CD14-positive monocyte (primary cell): ENCODE measurements around the gene RNF34. TPM values are rescaled to one million over a fixed set of nuclear protein-coding genes. Genes with fewer than 3 reads are reported as not detected.
"Not testable (repeated sequence)": the region's sequence is repeated elsewhere in the genome, so short reads cannot be mapped to it uniquely, and the experiment has no call there.

Source experiments
- DNase-seq, 3 donors: peaks; one replicate each; pipeline ENCODE4 v3.0.0-alpha.2; 2011 to 2022
- H2AFZ ChIP-seq: 2 replicates; pipeline ENCODE4 v1.6.0; 2012; ENCODE audit warnings: mild to moderate bottlenecking, low read depth, low read length, inconsistent platforms; ENCODE audit not compliant: insufficient read depth, poor library complexity, severe bottlenecking
- H3K27ac ChIP-seq, 2 donors: 1 replicate in 1 of 2; 2 replicates in 1 of 2; pipeline ENCODE4 v1.5.1; 2012 to 2013; ENCODE audit warnings: low read length in 2 of 2, control low read depth in 1 of 2, inconsistent platforms in 1 of 2, low read depth in 1 of 2, mild to moderate bottlenecking in 1 of 2
- H3K27me3 ChIP-seq, 2 donors: one replicate each; pipeline versions ENCODE4 v1.6.0 to v1.6.1; 2011 to 2013; ENCODE audit warnings: low read length in 2 of 2; ENCODE audit not compliant: control insufficient read depth in 2 of 2, insufficient read depth in 2 of 2
- H3K36me3 ChIP-seq, 2 donors: replicated peaks in 1 of 2; 1 replicate in 1 of 2; 2 replicates in 1 of 2; pipeline versions ENCODE4 v1.5.1 to v1.6.1; 2012 to 2013; ENCODE audit warnings: low read length in 2 of 2, control low read depth in 1 of 2, inconsistent platforms in 1 of 2, mild to moderate bottlenecking in 1 of 2; ENCODE audit not compliant: insufficient read depth in 2 of 2, control insufficient read depth in 1 of 2
- H3K4me1 ChIP-seq, 2 donors: 1 replicate in 1 of 2; 2 replicates in 1 of 2; pipeline versions ENCODE4 v1.5.1 to v1.6.1; 2012 to 2013; ENCODE audit warnings: low read length in 2 of 2, control low read depth in 1 of 2, inconsistent platforms in 1 of 2, mild to moderate bottlenecking in 1 of 2, moderate library complexity in 1 of 2; ENCODE audit not compliant: insufficient read depth in 2 of 2, control insufficient read depth in 1 of 2
- H3K4me2 ChIP-seq: replicated peaks from 2 replicates; pipeline ENCODE3; 2012; ENCODE audit warnings: low read length, moderate library complexity, mild to moderate bottlenecking; ENCODE audit not compliant: poor library complexity, severe bottlenecking; ENCODE audit errors: extremely low read depth
- H3K4me3 ChIP-seq, 3 experiments: fragments of 200-600 bp in 1 of 3; sonication (generic) in 1 of 3; replicated peaks in 1 of 3; 1 replicate in 2 of 3; 2 replicates in 1 of 3; pipeline ENCODE4 v1.5.1; 2011 to 2013; ENCODE audit warnings: low read length in 3 of 3, mild to moderate bottlenecking in 3 of 3, control low read depth in 2 of 3, low read depth in 2 of 3, inconsistent platforms in 1 of 3, moderate library complexity in 1 of 3
- H3K79me2 ChIP-seq: 2 replicates; pipeline ENCODE4 v1.6.0; 2012; ENCODE audit warnings: mild to moderate bottlenecking, control low read depth, inconsistent platforms, low read length, moderate library complexity; ENCODE audit not compliant: insufficient read depth
- H3K9ac ChIP-seq: 2 replicates; pipeline ENCODE4 v1.6.0; 2017; ENCODE audit warnings: low read length, mild to moderate bottlenecking; ENCODE audit not compliant: insufficient read depth, poor library complexity, severe bottlenecking
- H3K9me3 ChIP-seq, 2 donors: replicated peaks in 1 of 2; 1 replicate in 1 of 2; 2 replicates in 1 of 2; pipeline versions ENCODE4 v1.5.1 to v1.6.1; 2012 to 2013; ENCODE audit warnings: low read length in 2 of 2, control low read depth in 1 of 2; ENCODE audit not compliant: control insufficient read depth in 1 of 2, insufficient read depth in 1 of 2
- H4K20me1 ChIP-seq: 2 replicates; pipeline ENCODE4 v1.6.0; 2012; ENCODE audit warnings: mild to moderate bottlenecking, low read length, control low read depth, moderate library complexity; ENCODE audit not compliant: insufficient read depth
- H3K27ac Mint-ChIP-seq, 7 donors: one replicate each; pipeline ENCODE4 v1.8.0; 2020; ENCODE audit warnings: mild to moderate bottlenecking in 7 of 7, mixed read lengths in 7 of 7, moderate library complexity in 6 of 7, inconsistent platforms in 2 of 7
- H3K27me3 Mint-ChIP-seq, 3 donors: one replicate each; pipeline ENCODE4 v1.8.0; 2021 to 2022; ENCODE audit warnings: low read depth in 3 of 3, mild to moderate bottlenecking in 3 of 3, mixed read lengths in 3 of 3, moderate library complexity in 3 of 3, inconsistent platforms in 1 of 3
- H3K36me3 Mint-ChIP-seq, 2 donors: one replicate each; pipeline ENCODE4 v1.8.0; 2020; ENCODE audit warnings: mixed read lengths in 2 of 2, inconsistent platforms in 1 of 2, mild to moderate bottlenecking in 1 of 2
- H3K4me1 Mint-ChIP-seq: one replicate; pipeline ENCODE4 v1.8.0; 2020; ENCODE audit warnings: mild to moderate bottlenecking, mixed read lengths
- H3K4me3 Mint-ChIP-seq, 2 donors: one replicate each; pipeline ENCODE4 v1.8.0; 2020; ENCODE audit warnings: mild to moderate bottlenecking in 2 of 2, mixed read lengths in 2 of 2, moderate library complexity in 1 of 2
- H3K9me3 Mint-ChIP-seq, 7 donors: one replicate each; pipeline ENCODE4 v1.8.0; 2020 to 2022; ENCODE audit warnings: mixed read lengths in 7 of 7, mild to moderate bottlenecking in 6 of 7, moderate library complexity in 6 of 7, inconsistent platforms in 2 of 7
- CTCF ChIP-seq: fragments of 200-600 bp; IDR thresholded peaks from one replicate; pipeline ENCODE4 v1.8.0; 2022; ENCODE audit warnings: antibody characterized with exemption, mild to moderate bottlenecking
- WGBS: methylation state at CpG from one replicate; pipeline ENCODE4 v1.1.5; 2013; ENCODE audit warnings: missing lambda C conversion rate; ENCODE audit not compliant: insufficient coverage; 5-methylcytosine and 5-hydroxymethylcytosine counted together
- intact Hi-C, 2 donors: fragments of 100-400 bp; cut with micrococcal nuclease; formaldehyde crosslinking; loops; one replicate each; pipeline versions ENCODE4 v1.15.0 to v1.15.1; 2023
- polyA plus RNA-seq, 3 donors: library from polyadenylated mRNA; depleted of rRNA in 1 of 3; unstranded in 2 of 3; stranded (reverse) in 1 of 3; fragments of 300-500 nt in 2 of 3; fragments of >200 nt in 1 of 3; fragmentation: Illumina TruSeq in 2 of 3; gene quantifications; 1 replicate in 2 of 3; 2 replicates in 1 of 3; pipeline ENCODE4 v1.2.3, GENCODE V29; 2012 to 2021

RNF34 gene
- polyA plus RNA-seq, 3 donors, result 15.5 to 23.8 (median 19.2) TPM

- Histone ChIP-seq H3K27me3 (no peaks in the 10 kb centered on the region), H3K9me3 (peaks cover 0 to 6% of the 10 kb centered on the region in 2 donors), H3K4me2 (no peak overlapping the region), H3K4me3 (no peak overlapping the region), H3K36me3 (no peaks in the 10 kb centered on the region), H2AFZ (no peak overlapping the region), H3K27ac (no peak overlapping the region), H3K4me1 (no peaks in the 10 kb centered on the region), H3K9ac (no peak overlapping the region), H3K79me2 (no peaks in the 10 kb centered on the region), H4K20me1 (no peaks in the 10 kb centered on the region)
- WGBS, result 100% methylated on average over 4 of the region's 10 CpGs
- intact Hi-C loops, result no loop called here
- peaks cover 2 to 6% (median 4%) of the 10 kb centered on the region in 3 donors for H3K27me3 Mint-ChIP-seq
- no peak overlapping the region for H3K27ac Mint-ChIP-seq
- peaks cover 0 to 8% (median 6%) of the 10 kb centered on the region in 7 donors for H3K9me3 Mint-ChIP-seq
- no peak overlapping the region for H3K4me3 Mint-ChIP-seq
- no peak for DNase-seq
- H3K36me3 Mint-ChIP-seq, result no peaks in the 10 kb centered on the region
- TF ChIP-seq CTCF, result no peak
- H3K4me1 Mint-ChIP-seq, result no peaks in the 10 kb centered on the region
These were observed 20.0 kb upstream of the RNF34 start for GRCh38 chr12:121379945-121380344.

- Histone ChIP-seq H4K20me1 (no peaks in the 10 kb centered on the region), H3K27me3 (no peaks in the 10 kb centered on the region), H3K36me3 (no peaks in the 10 kb centered on the region), H2AFZ (no peak overlapping the region), H3K4me1 (peaks cover 7 to 10% of the 10 kb centered on the region in 2 donors), H3K9ac (no peak overlapping the region), H3K9me3 (no peaks in the 10 kb centered on the region), H3K4me3 (no peak overlapping the region), H3K4me2 (no peak overlapping the region), H3K27ac (no peak overlapping the region), H3K79me2 (no peaks in the 10 kb centered on the region)
- TF ChIP-seq CTCF, result no peak
- H3K9me3 Mint-ChIP-seq, result peaks cover 0 to 3% (median under 1%) of the 10 kb centered on the region in 7 donors
- intact Hi-C loops, result no loop called here
- H3K27ac Mint-ChIP-seq, result no peak overlapping the region
- no peak for DNase-seq
- peaks cover 2 to 5% (median 4%) of the 10 kb centered on the region in 3 donors for H3K27me3 Mint-ChIP-seq
- WGBS, result 96% methylated on average over 7 of the region's 9 CpGs
- peaks cover 8% of the 10 kb centered on the region for H3K4me1 Mint-ChIP-seq
- no peaks in the 10 kb centered on the region for H3K36me3 Mint-ChIP-seq
- no peak overlapping the region for H3K4me3 Mint-ChIP-seq
These were observed 16.3 kb upstream of the RNF34 start for GRCh38 chr12:121383601-121384021.

- intact Hi-C loops, H3K79me2 ChIP-seq, H3K9me3 Mint-ChIP-seq, H3K9ac ChIP-seq, H3K4me3 Mint-ChIP-seq, H3K4me3 ChIP-seq, H3K4me2 ChIP-seq, H3K27me3 Mint-ChIP-seq, H4K20me1 ChIP-seq, H3K36me3 Mint-ChIP-seq, H3K36me3 ChIP-seq, H3K27me3 ChIP-seq, H2AFZ ChIP-seq, H3K27ac ChIP-seq, H3K9me3 ChIP-seq, DNase-seq: not testable (repeated sequence)
- Mint-ChIP-seq H3K4me1 (peaks cover 13% of the 10 kb centered on the region), H3K27ac (peak overlapping the region in 1 of 7 donors; percentile 6)
- peaks cover 13 to 16% of the 10 kb centered on the region in 2 donors for H3K4me1 ChIP-seq
- WGBS, result 100% methylated on average over 3 of the region's 6 CpGs
These were observed 15.0 kb upstream of the RNF34 start for GRCh38 chr12:121384891-121385290.
